HG02885 (cell line): Measurements from ENCODE around the gene BPIFB2.

Experiments used
- ATAC-seq: cut with Tn5 transposase; IDR thresholded peaks from one replicate; pipeline ENCODE4 v1.9.1; 2021; ENCODE audit warnings: mild to moderate bottlenecking; ENCODE audit not compliant: unreplicated experiment, poor library complexity

Gene BPIFB2

GRCh38 chr20:33018169-33018931 is 10.8 kb downstream of the BPIFB2 start:
- ATAC-seq, result no peak

GRCh38 chr20:33019465-33020277 is 12.2 kb downstream of the BPIFB2 start:
- ATAC-seq, result no peak

- no peak for ATAC-seq
These were observed 13.0 kb downstream of the BPIFB2 start for GRCh38 chr20:33020278-33021161.

- no peak for ATAC-seq
These were observed 14.4 kb downstream of the BPIFB2 start for GRCh38 chr20:33021879-33022278.

- no peak for ATAC-seq
These were observed 14.8 kb downstream of the BPIFB2 start for GRCh38 chr20:33022289-33022688.

- ATAC-seq, result no peak
These were observed 15.4 kb downstream of the BPIFB2 start for GRCh38 chr20:33022694-33023438.

- ATAC-seq, result no peak
These were observed 16.1 kb downstream of the BPIFB2 start for GRCh38 chr20:33023439-33024242.

- ATAC-seq, result no peak
These were observed 16.7 kb downstream of the BPIFB2 start for GRCh38 chr20:33024243-33024560.

GRCh38 chr20:33024609-33025317 is 17.3 kb downstream of the BPIFB2 start:
- ATAC-seq, result no peak

GRCh38 chr20:33025318-33025876 is 17.9 kb downstream of the BPIFB2 start:
- no peak for ATAC-seq

GRCh38 chr20:33026072-33026778 is 18.7 kb downstream of the BPIFB2 start:
- no peak for ATAC-seq

GRCh38 chr20:33026779-33027759 is 19.6 kb downstream of the BPIFB2 start:
- ATAC-seq, result no peak

GRCh38 chr20:33027769-33028751 is 20.6 kb downstream of the BPIFB2 start:
- no peak for ATAC-seq

GRCh38 chr20:33028875-33029274 is 21.4 kb downstream of the BPIFB2 start:
- no peak for ATAC-seq

GRCh38 chr20:33030076-33030475 is 22.6 kb downstream of the BPIFB2 start:
- ATAC-seq, result no peak
